ENCODE measurements around the gene GABRR3. TPM values are rescaled to one million over a fixed set of nuclear protein-coding genes. Genes with fewer than 3 reads are reported as not detected.

Gene GABRR3
- total RNA-seq, 1 donor, result not detected

- no peak for TF ChIP-seq CTCF (IDR thresholded peaks at IDR 0.05; ENCODE audit: insufficient read depth, low read length)
- DNase-seq (ENCODE audit: low read depth), result no peak
- no peak overlapping the region for H3K4me3 ChIP-seq (ENCODE audit: low read depth, low read length)
Measured at GRCh38 chr3:97960551-97960950, 74.6 kb downstream of the GABRR3 start.

- no peak for DNase-seq (ENCODE audit: low read depth)
- no peak for TF ChIP-seq CTCF (IDR thresholded peaks at IDR 0.05; ENCODE audit: insufficient read depth, low read length)
- H3K4me3 ChIP-seq (ENCODE audit: low read depth, low read length), result no peak overlapping the region
Measured at GRCh38 chr3:97959872-97960271, 75.2 kb downstream of the GABRR3 start.

- no peak for DNase-seq (ENCODE audit: low read depth)
- TF ChIP-seq CTCF (IDR thresholded peaks at IDR 0.05; ENCODE audit: insufficient read depth, low read length), result no peak
- H3K4me3 ChIP-seq (ENCODE audit: low read depth, low read length), result no peak overlapping the region
Measured at GRCh38 chr3:97958796-97959195, 76.3 kb downstream of the GABRR3 start.

GRCh38 chr3:97958396-97958795 lies 76.7 kb downstream of the GABRR3 start:
- peak; percentile 38 for DNase-seq (ENCODE audit: low read depth)
- no peak overlapping the region for H3K4me3 ChIP-seq (ENCODE audit: low read depth, low read length)

GRCh38 chr3:97957617-97958311 lies 77.4 kb downstream of the GABRR3 start:
- TF ChIP-seq CTCF (IDR thresholded peaks at IDR 0.05; ENCODE audit: insufficient read depth, low read length), result no peak
- no peak for DNase-seq (ENCODE audit: low read depth)
- H3K4me3 ChIP-seq (ENCODE audit: low read depth, low read length), result no peak overlapping the region

More at GRCh38 chr3:97958396-97958795, 76.7 kb downstream of the GABRR3 start:
- TF ChIP-seq CTCF (IDR thresholded peaks at IDR 0.05; ENCODE audit: insufficient read depth, low read length), result no peak

- no peak for DNase-seq (ENCODE audit: low read depth)
- no peak overlapping the region for H3K4me3 ChIP-seq (ENCODE audit: low read depth, low read length)
- TF ChIP-seq CTCF (IDR thresholded peaks at IDR 0.05; ENCODE audit: insufficient read depth, low read length), result no peak
Measured at GRCh38 chr3:97956051-97956450, 79.1 kb downstream of the GABRR3 start.

Measured in fibroblast of the aortic adventitia (primary cell).